ENCODE results near the gene GNA12. TPM values are rescaled to one million over a fixed set of nuclear protein-coding genes. Genes with fewer than 3 reads are reported as not detected.

GNA12 gene
- total and polyA plus RNA-seq, 4 donors = 3.7 to 19.0 (median 11.3) TPM

- H3K4me3 ChIP-seq (ENCODE audit: low read depth in 1 of 3, low read length in 3 of 3) = no peak overlapping the region
- H3K36me3 ChIP-seq (ENCODE audit: control insufficient read depth in 4 of 4, insufficient read depth in 3 of 4, low read depth in 1 of 4, low read length in 3 of 4) = no peaks in the 10 kb centered on the region
- no peak for TF ChIP-seq RXRA (IDR thresholded peaks at IDR 0.05)
- no peak for TF ChIP-seq FOXA2 (IDR thresholded peaks at IDR 0.05)
- TF ChIP-seq REST (IDR thresholded peaks at IDR 0.05) = no peak
- no peak for TF ChIP-seq FOXA1 (IDR thresholded peaks at IDR 0.05)
- no peak for TF ChIP-seq CTCF (IDR thresholded peaks at IDR 0.05; ENCODE audit: low read depth, low read length, missing input control)
- TF ChIP-seq RAD21 (IDR thresholded peaks at IDR 0.05) = no peak
- 65% methylated on average over 8 of the region's 8 CpGs for WGBS
- no peaks in the 10 kb centered on the region for H3K9me3 ChIP-seq (ENCODE audit: control insufficient read depth in 4 of 4, low read length in 3 of 4)
- no peak overlapping the region for H3K27ac ChIP-seq (ENCODE audit: low read depth in 1 of 2, low read length in 2 of 2)
- H3K4me1 ChIP-seq (ENCODE audit: control insufficient read depth in 4 of 4, insufficient read depth in 4 of 4, low read length in 3 of 4) = no peaks in the 10 kb centered on the region
- DNase-seq (ENCODE audit: low spot score) = no peak
- H3K27me3 ChIP-seq (ENCODE audit: control insufficient read depth in 4 of 4, insufficient read depth in 4 of 4, low read length in 3 of 4) = no peaks in the 10 kb centered on the region
- no peak overlapping the region for H3K9ac ChIP-seq (ENCODE audit: low read depth in 1 of 2, low read length in 2 of 2)
Measured at GRCh38 chr7:2892549-2892948, 48.4 kb upstream of the GNA12 start.

- H3K27ac ChIP-seq (ENCODE audit: low read depth in 1 of 2, low read length in 2 of 2) = no peak overlapping the region
- DNase-seq (ENCODE audit: low spot score) = no peak
- no peaks in the 10 kb centered on the region for H3K36me3 ChIP-seq (ENCODE audit: control insufficient read depth in 4 of 4, insufficient read depth in 3 of 4, low read depth in 1 of 4, low read length in 3 of 4)
- WGBS = 64% methylated on average over 7 of the region's 7 CpGs
- TF ChIP-seq EGR1 (IDR thresholded peaks at IDR 0.05; ENCODE audit: low read depth in 2 of 2) (no peak), ZBTB33 (IDR thresholded peaks at IDR 0.05) (no peak), SP1 (IDR thresholded peaks at IDR 0.05) (no peak), HNF4A (conservative IDR thresholded peaks at IDR 0.05) (no peak), REST (IDR thresholded peaks at IDR 0.05) (no peak), TAF1 (conservative IDR thresholded peaks at IDR 0.05) (no peak), NR2F2 (IDR thresholded peaks at IDR 0.05) (no peak), FOXA1 (IDR thresholded peaks at IDR 0.05) (no peak), RAD21 (IDR thresholded peaks at IDR 0.05) (no peak), GABPA (IDR thresholded peaks at IDR 0.05 in 1 of 2, conservative IDR thresholded peaks at IDR 0.05 in 1 of 2) (no peak), MAX (IDR thresholded peaks at IDR 0.05) (no peak), JUND (IDR thresholded peaks at IDR 0.05) (no peak)
- no peak overlapping the region for H3K4me3 ChIP-seq (ENCODE audit: low read depth in 1 of 3, low read length in 3 of 3)
- no peak overlapping the region for H3K9ac ChIP-seq (ENCODE audit: low read depth in 1 of 2, low read length in 2 of 2)
- no peaks in the 10 kb centered on the region for H3K4me1 ChIP-seq (ENCODE audit: control insufficient read depth in 4 of 4, insufficient read depth in 4 of 4, low read length in 3 of 4)
- H3K9me3 ChIP-seq (ENCODE audit: control insufficient read depth in 4 of 4, low read length in 3 of 4) = no peaks in the 10 kb centered on the region
- H3K27me3 ChIP-seq (ENCODE audit: control insufficient read depth in 4 of 4, insufficient read depth in 4 of 4, low read length in 3 of 4) = no peaks in the 10 kb centered on the region
Measured at GRCh38 chr7:2887816-2888215, 43.7 kb upstream of the GNA12 start.

Data from liver (tissue), 9 donors.